H1 (cell line): ENCODE measurements around the gene CDKN1B. TPM values are rescaled to one million over a fixed set of nuclear protein-coding genes. Genes with fewer than 3 reads are reported as not detected.

Source experiments
- ASH2L ChIP-seq: fragments of 200-600, 300-600 bp; sonication (generic); IDR thresholded peaks from one replicate; pipeline ENCODE4 v1.7.1; 2017; ENCODE audit warnings: low read length
- CBX5 ChIP-seq: fragments of 300-800, 300-1000 bp; sonication (generic); IDR thresholded peaks from 2 replicates; pipeline ENCODE4 v1.7.1; 2016; ENCODE audit warnings: antibody characterized with exemption, low read length, low read depth
- EP300 ChIP-seq, 2 experiments: IDR thresholded peaks; 1 replicate in 1 of 2; 2 replicates in 1 of 2; pipeline ENCODE4 v1.6.1; 2011 to 2012; ENCODE audit warnings: low read depth in 2 of 2, low read length in 2 of 2, mild to moderate bottlenecking in 2 of 2, borderline replicate concordance in 1 of 2, inconsistent platforms in 1 of 2, moderate library complexity in 1 of 2
- KDM5A ChIP-seq: fragments of 200-600 bp; IDR thresholded peaks from 2 replicates; pipeline ENCODE4 v1.7.1; 2012; ENCODE audit warnings: mild to moderate bottlenecking, low read length, inconsistent platforms, mixed read lengths
- POLR2A ChIP-seq, 2 experiments: IDR thresholded peaks; 1 replicate in 1 of 2; 2 replicates in 1 of 2; pipeline ENCODE4 v1.6.1; 2011; ENCODE audit warnings: low read depth in 2 of 2, low read length in 2 of 2, mild to moderate bottlenecking in 2 of 2; ENCODE audit errors: control extremely low read depth in 1 of 2
- POLR2AphosphoS5 ChIP-seq: IDR thresholded peaks from 2 replicates; pipeline ENCODE4 v1.6.1; 2011; ENCODE audit warnings: low read depth, low read length
- SIN3A ChIP-seq, 2 experiments: IDR thresholded peaks in 1 of 2; conservative IDR thresholded peaks in 1 of 2; 2 replicates each; pipeline ENCODE4 v1.6.1; 2011 to 2012; ENCODE audit warnings: low read length in 2 of 2, improper control_type of control experiment in 1 of 2, low read depth in 1 of 2, mild to moderate bottlenecking in 1 of 2
- TEAD4 ChIP-seq: IDR thresholded peaks from 2 replicates; pipeline ENCODE4 v1.6.1; 2012; ENCODE audit warnings: low read depth, low read length, inconsistent platforms, mixed read lengths
- polyA plus RNA-seq, 7 experiments: library from polyadenylated mRNA; depleted of rRNA in 3 of 7; stranded (reverse) in 5 of 7; unstranded in 2 of 7; fragments of >200 nt in 5 of 7; fragments of 200-250 nt in 2 of 7; gene quantifications; 1 replicate in 5 of 7; 2 replicates in 1 of 7; 4 replicates in 1 of 7; pipeline versions ENCODE4 v1.2.1 to v1.2.3, GENCODE V29; 2011 to 2013; ENCODE audit warnings: missing spikeins in 2 of 7, mixed read lengths in 2 of 7
- total RNA-seq: library from RNA; stranded (reverse); fragmentation: NEBNext Ultra II Directional; extraction: Animal tissue kit (Norgen Biotek cat#: 25700); gene quantifications from 2 replicates; pipeline ENCODE4 v1.2.1, GENCODE V29; 2021
- TF ChIP-seq, protein P1 (sequence below): fragments of 300-600 bp; sonication (generic); IDR thresholded peaks from 2 replicates; pipeline ENCODE4 v1.7.1; 2012; ENCODE audit warnings: low read length, moderate library complexity, mild to moderate bottlenecking, inconsistent platforms; ENCODE audit not compliant: insufficient replicate concordance

The CDKN1B gene
- total and polyA plus RNA-seq, 2 of the 8 experiments (the other 6 are each of a cell fraction or from before 2014, with no cell fraction given) = 6.5 to 27.2 TPM

DNA sequence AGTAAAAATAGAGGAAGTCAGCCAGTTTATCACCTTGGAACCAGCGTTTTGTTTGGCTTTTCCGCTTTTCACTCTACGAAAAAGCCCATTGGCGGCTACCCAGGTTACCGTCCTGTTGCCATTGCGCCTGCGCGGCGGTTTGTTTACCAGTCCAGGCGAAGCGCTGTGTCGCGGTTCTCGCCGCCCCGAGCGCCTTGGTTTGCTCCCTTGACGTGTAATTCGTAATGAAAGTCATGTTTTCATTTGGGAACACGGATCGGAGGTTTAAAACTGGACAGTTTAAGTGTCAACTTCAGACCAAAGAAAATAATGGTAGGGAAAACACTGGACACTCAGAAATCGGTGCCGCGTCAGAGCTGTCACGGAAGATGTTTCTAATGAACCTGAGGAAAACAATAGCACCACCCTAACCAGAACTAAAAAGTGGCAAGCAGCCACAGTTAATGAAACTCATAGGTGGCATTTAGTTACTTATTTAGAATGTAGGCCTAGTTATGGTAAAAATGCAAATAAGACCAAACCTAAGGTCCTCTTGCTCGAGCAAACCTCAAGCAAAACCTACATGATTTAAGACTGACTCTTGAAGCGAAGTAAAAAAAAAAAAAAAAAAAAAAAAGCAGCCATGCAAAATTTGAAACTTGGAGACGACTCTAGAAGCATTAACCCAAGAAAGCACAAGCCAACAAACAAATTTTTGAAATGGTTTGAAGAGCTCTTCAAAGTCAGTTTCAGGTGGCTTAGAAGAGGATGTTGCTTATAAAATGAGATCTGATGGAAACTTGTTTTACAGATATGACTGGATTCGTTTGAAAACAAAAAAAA, 20.4 kb upstream of the CDKN1B start (continued):
- TF ChIP-seq ASH2L (peak; percentile 64), EP300 (IDR thresholded peaks at IDR 0.05; ENCODE audit: borderline replicate concordance in 1 of 2, low read depth in 2 of 2, low read length in 2 of 2) (no peak), SIN3A (conservative IDR thresholded peaks at IDR 0.05 in 1 of 2, IDR thresholded peaks at IDR 0.05 in 1 of 2; ENCODE audit: low read depth in 1 of 2, low read length in 2 of 2) (peak in 1 of 2 experiments; percentile 89; a peak in 3 of 4 replicates), POLR2A (IDR thresholded peaks at IDR 0.05; ENCODE audit: control extremely low read depth in 1 of 2, low read depth in 2 of 2, low read length in 2 of 2) (peak in 1 of 2 experiments; percentile 6; a peak in 1 of 3 replicates), TEAD4 (no peak), CBX5 (no peak), POLR2AphosphoS5 (no peak; the same call in 1 of the 2 replicates), KDM5A (no peak)
- TF ChIP-seq, protein P1, sequence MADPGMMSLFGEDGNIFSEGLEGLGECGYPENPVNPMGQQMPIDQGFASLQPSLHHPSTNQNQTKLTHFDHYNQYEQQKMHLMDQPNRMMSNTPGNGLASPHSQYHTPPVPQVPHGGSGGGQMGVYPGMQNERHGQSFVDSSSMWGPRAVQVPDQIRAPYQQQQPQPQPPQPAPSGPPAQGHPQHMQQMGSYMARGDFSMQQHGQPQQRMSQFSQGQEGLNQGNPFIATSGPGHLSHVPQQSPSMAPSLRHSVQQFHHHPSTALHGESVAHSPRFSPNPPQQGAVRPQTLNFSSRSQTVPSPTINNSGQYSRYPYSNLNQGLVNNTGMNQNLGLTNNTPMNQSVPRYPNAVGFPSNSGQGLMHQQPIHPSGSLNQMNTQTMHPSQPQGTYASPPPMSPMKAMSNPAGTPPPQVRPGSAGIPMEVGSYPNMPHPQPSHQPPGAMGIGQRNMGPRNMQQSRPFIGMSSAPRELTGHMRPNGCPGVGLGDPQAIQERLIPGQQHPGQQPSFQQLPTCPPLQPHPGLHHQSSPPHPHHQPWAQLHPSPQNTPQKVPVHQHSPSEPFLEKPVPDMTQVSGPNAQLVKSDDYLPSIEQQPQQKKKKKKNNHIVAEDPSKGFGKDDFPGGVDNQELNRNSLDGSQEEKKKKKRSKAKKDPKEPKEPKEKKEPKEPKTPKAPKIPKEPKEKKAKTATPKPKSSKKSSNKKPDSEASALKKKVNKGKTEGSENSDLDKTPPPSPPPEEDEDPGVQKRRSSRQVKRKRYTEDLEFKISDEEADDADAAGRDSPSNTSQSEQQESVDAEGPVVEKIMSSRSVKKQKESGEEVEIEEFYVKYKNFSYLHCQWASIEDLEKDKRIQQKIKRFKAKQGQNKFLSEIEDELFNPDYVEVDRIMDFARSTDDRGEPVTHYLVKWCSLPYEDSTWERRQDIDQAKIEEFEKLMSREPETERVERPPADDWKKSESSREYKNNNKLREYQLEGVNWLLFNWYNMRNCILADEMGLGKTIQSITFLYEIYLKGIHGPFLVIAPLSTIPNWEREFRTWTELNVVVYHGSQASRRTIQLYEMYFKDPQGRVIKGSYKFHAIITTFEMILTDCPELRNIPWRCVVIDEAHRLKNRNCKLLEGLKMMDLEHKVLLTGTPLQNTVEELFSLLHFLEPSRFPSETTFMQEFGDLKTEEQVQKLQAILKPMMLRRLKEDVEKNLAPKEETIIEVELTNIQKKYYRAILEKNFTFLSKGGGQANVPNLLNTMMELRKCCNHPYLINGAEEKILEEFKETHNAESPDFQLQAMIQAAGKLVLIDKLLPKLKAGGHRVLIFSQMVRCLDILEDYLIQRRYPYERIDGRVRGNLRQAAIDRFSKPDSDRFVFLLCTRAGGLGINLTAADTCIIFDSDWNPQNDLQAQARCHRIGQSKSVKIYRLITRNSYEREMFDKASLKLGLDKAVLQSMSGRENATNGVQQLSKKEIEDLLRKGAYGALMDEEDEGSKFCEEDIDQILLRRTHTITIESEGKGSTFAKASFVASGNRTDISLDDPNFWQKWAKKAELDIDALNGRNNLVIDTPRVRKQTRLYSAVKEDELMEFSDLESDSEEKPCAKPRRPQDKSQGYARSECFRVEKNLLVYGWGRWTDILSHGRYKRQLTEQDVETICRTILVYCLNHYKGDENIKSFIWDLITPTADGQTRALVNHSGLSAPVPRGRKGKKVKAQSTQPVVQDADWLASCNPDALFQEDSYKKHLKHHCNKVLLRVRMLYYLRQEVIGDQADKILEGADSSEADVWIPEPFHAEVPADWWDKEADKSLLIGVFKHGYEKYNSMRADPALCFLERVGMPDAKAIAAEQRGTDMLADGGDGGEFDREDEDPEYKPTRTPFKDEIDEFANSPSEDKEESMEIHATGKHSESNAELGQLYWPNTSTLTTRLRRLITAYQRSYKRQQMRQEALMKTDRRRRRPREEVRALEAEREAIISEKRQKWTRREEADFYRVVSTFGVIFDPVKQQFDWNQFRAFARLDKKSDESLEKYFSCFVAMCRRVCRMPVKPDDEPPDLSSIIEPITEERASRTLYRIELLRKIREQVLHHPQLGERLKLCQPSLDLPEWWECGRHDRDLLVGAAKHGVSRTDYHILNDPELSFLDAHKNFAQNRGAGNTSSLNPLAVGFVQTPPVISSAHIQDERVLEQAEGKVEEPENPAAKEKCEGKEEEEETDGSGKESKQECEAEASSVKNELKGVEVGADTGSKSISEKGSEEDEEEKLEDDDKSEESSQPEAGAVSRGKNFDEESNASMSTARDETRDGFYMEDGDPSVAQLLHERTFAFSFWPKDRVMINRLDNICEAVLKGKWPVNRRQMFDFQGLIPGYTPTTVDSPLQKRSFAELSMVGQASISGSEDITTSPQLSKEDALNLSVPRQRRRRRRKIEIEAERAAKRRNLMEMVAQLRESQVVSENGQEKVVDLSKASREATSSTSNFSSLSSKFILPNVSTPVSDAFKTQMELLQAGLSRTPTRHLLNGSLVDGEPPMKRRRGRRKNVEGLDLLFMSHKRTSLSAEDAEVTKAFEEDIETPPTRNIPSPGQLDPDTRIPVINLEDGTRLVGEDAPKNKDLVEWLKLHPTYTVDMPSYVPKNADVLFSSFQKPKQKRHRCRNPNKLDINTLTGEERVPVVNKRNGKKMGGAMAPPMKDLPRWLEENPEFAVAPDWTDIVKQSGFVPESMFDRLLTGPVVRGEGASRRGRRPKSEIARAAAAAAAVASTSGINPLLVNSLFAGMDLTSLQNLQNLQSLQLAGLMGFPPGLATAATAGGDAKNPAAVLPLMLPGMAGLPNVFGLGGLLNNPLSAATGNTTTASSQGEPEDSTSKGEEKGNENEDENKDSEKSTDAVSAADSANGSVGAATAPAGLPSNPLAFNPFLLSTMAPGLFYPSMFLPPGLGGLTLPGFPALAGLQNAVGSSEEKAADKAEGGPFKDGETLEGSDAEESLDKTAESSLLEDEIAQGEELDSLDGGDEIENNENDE = no peak
